GM19240 (cell line): Measurements from ENCODE around the gene KCNE1.
"Not testable (repeated sequence)": the region's sequence is repeated elsewhere in the genome, so short reads cannot be mapped to it uniquely, and the experiment has no call there.

Source experiments
- DNase-seq: peaks from one replicate; pipeline ENCODE4 v3.0.0; 2011; ENCODE audit warnings: low spot score; ENCODE audit not compliant: insufficient read length

Gene KCNE1

GRCh38 chr21:34423805-34424204 is 88.2 kb downstream of the KCNE1 start, which contains the start of gene SMIM34:
Gene SMIM34 (minus strand): TSS chr21:34423951. CDS start chr21:34423839, 112 bp downstream.
- not testable (repeated sequence) for DNase-seq

DNA sequence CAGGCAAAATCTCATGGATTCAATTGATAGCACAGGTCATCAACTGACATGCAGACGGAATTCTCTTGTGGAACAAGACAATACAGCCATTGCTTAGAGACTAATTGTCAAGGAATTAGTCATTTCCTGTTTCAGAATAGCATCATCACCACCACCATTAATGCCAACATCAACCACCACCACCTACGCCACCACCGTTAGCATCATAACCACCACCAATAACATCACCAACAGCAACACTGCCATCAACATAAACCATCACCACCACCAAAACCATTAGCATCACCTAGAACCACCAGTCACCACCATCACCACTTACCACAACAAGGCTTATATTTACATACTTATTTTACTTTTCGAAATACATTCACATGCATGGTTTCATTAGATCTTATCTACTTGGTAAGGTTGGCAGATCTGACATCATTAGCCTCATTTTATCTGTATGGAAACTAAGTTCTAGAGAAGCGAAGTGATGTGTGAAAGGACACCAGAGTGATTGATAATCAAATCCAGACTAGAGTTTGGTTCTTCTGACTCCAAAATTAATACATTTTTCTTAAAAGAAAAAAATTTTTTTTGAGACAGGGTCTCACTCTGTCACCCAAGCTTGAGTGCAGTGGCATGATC is 94.4 kb downstream of the KCNE1 start:
- not testable (repeated sequence) for DNase-seq

GRCh38 chr21:34407294-34407693 is 104.7 kb downstream of the KCNE1 start:
- DNase-seq, result not testable (repeated sequence)

- DNase-seq, result not testable (repeated sequence)
Measured at GRCh38 chr21:34406676-34407075, 105.3 kb downstream of the KCNE1 start.

GRCh38 chr21:34406102-34406501 is 105.9 kb downstream of the KCNE1 start:
- not testable (repeated sequence) for DNase-seq

- not testable (repeated sequence) for DNase-seq
Measured at GRCh38 chr21:34405686-34406085, 106.3 kb downstream of the KCNE1 start.

- not testable (repeated sequence) for DNase-seq
Measured at GRCh38 chr21:34404742-34405141, 107.3 kb downstream of the KCNE1 start.

DNA sequence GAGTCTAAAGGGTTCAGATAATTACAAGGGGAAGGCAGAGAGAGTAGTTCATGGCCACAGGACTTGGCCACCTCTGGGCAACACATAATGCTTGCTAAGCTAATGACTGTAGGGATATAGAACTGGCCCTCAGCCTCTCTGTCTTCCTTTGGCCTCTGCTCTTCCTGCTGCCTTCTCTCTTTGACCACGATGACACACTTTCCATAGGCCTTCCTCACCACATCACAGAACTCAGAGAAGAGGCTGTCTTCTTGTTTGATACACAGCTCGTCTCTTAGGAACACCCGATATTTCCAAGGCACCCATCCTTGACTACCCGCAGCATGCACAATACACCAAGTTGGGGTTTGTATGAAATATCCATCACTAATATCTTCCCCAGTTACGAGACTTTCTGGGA is 111.5 kb downstream of the KCNE1 start:
- not testable (repeated sequence) for DNase-seq
